Stimulated activated CD8-positive, alpha-beta memory T cell treated with anti-CD3 and anti-CD28 coated beads, Interleukin-12 subunit alpha, Interleukin-12 subunit beta, amount 100 ng/mL, for 24 hours (primary cell): Measurements from ENCODE around the gene STX16.

ENCODE experiments used
- DNase-seq: peaks from one replicate; pipeline ENCODE4 v3.0.0-alpha.2; 2020; ENCODE audit errors: extremely low read depth

Gene STX16

DNA sequence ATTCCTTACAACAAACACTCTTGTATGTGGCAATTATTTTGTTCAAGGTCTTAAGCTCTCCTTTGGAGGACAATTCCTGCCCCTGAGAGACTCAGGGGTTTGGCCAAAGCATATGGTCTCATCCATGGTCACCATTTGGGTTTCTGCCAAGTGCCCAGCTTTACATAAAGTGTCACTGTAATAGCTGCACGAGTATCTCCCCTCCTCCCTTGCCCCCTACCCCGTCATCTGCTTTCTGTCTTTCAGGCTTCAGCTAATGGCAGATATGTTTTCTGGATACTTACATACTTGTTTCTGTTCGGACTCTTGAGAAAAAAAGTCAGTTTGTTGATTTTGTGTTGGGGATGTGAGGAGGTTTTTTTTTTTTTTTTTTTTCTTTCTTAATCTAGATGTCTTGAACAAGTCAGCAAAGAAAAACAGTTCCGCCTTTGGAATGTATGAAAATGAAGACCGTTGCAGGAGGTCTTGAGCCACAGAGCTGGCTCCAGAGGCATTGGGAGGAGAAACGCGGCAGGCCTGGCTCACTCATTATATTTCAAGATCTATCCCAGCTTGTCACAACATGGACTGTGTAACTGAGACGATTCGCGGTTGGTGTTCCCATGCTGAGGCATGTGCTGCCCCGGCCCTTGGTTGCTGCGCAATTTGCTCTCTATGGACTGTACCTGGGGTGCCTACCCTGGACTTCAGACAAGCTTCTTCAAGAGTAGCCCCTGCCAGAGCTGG lies 32.6 kb upstream of the STX16 start:
- DNase-seq, result no peak

DNA sequence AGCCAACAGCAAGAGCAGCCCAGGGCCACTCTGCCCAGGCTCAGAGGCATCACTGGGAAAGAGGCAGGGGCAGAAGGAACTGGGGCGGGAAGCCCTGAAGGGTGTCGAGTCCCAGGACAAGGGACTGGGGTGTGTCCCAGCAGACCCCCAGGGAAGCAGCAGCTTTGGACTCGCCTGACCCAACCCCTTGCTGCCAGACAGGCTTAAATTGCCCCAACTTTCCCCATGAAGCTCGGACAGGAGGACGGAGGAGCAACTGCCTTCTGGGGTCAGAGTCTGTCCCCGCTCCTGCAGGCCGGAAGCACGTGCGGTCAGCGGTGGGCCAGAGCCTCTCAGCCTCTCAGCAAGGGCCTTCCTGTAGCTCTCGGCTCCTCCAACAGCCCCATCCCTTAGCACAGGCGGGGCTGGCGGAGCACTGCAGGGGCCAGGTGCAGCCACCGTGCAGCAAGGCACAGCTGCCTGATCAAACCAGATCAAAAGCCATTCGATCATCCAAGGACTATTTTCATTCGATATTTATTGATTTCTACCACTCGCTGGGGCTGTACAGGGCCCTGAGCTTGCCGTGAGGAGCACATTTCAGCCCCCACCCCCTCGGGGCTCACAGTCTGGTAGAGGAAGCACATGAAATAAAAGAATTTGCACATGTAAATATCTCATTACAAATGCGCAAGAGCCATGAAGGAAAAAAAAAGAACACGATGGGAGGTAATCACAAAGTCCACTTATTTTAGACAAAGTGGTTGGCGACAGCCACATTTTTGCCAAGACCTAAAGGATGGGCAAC lies 31.8 kb upstream of the STX16 start:
- DNase-seq, result no peak

DNA sequence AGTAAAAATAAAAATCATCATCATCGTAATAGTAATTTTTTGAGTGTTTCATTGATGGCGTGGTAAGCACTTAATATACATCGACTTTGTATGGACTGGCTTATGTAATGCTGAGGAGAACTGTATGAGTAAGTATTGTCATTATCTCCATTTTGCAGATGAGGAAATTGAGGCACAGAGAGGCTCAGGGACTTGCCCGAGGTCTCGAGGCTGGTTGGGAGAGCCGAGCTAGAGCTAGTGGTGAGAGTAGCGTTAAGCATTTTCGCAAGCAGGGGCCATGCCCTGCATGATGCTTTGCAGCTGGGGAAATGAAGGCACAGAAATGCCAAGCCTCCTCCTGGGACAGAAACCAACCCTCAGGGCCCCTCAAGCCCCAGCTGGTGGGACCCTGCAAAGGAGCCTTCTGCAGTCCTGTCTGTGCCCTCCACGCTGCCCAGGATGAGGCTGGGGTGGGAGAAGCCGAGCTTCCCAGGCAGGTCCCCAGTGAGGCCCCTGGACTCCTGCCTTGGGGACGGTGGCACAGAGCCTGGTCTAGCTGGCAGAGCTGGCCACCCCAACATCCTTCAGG lies 31.1 kb upstream of the STX16 start:
- no peak for DNase-seq

DNA sequence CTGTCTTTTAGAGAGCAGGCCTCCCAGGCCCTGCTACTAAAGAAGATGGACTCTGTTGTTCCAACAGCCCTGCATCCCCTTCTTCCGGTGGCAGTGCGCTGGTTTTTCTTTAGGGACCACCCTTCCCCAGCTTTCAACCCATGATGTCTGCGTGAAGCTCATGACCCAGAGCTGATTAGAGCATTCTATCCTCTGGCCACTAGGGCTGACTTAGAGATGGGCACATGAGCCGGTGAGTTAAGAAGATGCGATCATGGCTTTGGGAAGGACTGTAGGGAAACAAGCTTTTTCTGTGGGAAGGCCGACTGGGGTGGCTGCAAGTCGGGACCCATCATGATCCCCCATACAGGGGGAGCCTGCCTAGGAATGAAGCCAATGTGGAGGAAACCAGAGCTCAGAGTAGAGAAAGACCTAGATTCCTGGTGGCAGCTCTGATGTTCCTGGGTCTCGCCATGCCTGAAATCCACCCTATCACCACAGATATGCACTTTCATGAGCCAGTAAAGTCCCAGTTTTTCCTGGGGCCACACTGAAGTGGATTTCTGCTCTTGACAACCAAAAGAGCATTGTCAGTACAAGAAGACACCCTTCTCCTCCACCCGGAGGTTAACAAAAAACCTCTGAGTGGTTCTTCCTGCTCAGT lies 29.1 kb upstream of the STX16 start:
- DNase-seq, result no peak

DNA sequence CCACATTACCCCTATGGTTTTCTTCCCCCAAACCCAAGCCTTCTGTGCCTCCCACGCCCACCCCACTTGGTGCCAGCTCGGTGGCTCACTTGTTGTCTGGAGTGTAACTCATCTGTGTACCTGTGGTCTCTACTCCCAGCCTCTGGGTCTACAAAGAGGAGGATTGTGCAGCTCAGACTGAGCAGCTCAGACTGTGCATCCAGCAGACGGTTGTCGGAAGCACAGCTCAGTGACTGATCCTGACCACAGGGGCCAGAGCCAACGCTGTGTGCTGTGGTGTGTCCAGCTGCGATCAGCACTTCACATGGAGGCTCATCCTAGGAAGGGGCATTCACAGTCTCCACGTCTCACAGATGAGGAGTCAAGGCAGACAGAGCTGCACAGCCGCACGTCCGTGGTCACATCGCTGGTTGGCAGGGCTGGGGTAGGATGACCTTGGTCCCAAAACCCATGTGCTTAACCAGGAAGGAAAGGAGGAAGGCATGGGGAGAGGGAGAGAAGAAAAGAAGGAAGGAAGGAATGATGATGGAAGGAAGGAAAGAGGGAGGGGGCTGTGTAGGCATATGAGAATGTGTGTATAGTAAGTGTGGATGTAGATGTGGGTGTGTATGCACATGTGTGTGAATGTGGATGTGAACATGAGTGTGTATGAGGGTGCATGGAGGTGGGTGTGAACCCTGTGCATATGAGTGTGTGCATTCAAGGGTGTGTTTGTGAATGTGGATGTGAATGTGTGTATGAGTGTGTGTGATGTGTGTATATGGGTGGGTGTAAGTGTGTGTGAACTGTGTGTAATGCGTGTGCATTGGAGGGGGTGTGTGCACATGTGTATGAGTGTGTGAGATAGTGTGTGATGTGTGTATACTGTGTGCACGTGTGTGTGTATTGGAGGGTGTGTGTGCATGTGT lies 28.2 kb upstream of the STX16 start:
- DNase-seq, result no peak

GRCh38 chr20:58623579-58624473 lies 27.3 kb upstream of the STX16 start:
- no peak for DNase-seq

- DNase-seq, result no peak
Observed at GRCh38 chr20:58624687-58625086, 26.4 kb upstream of the STX16 start.

DNA sequence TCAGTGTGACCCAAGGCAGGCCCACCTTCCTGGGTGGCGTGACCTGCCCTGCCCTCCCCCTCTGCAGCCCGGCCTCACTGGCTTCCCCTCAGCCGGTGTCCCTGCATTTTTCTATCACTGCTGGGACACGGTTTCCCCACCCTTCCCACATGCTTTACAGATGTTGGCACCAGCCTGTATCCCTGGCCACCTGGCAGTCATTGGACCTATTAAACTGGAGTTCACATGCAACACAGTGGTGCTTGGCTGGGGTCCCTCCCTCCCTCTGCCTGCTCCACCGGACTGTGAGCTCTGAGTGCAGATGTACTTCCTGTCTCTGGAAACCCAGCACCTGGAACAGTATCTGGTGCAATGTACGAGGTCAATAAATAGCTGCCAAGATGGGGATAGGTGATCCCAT lies 25.5 kb upstream of the STX16 start:
- no peak for DNase-seq

DNA sequence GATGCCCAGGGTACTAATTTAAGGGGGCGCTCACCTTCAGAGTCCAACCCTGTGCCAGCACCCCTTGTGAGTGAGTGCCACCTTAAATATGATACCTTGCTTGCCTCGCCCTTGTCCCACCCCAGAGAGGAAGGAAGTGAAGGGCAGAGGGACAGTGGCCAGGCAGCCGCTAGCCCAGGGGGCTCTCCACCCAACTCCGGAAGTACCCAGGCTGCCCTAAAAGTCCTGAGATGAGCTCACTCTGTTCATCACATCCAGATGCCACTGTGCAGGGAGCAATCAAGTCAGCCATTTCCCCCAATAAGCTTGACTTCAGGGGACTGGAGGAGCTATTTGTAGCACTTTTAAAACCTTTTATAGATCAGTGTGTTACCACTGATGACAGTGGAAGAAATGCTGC lies 25.0 kb upstream of the STX16 start:
- no peak for DNase-seq

DNA sequence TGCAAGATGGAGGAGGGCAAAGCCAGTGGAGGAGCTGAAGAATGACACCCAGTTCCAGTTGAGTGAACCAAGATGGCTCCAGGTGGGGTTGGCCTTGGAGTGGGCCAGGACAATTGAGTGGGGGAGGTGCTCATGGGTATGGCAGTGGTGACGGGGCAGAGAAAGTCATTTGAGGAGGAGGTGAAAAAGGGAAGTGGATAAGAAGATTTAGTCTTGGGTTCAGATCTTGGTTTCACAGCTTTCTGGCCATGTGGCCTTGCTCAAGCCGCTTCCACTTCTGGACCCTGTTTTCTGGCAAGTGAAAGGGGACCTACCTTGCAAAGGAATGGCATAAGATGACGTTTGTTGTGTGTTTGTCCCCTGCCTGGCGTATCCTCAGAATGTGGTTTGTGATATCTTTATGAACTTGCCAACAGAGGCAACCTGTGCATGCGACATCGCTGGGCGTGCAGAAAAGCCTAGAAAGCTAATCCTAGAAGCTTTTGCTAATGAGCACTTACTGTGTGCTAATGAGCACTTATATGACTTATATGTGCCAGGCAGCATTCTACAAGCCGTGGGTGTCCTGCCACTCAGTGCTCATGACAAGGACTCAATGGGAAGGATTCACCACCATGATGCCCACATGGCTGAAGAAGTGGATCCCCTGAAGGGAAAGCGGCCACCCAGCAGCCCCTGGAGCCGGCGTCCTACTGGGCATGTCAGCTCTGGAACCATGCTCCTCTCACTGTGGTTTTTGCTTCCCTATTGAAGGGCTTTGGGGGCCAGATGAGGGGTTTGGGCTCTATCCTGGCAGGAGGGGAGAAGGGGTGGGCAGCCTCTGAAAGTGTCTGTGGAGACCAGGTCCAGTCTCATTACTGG lies 23.6 kb upstream of the STX16 start:
- DNase-seq, result no peak

DNA sequence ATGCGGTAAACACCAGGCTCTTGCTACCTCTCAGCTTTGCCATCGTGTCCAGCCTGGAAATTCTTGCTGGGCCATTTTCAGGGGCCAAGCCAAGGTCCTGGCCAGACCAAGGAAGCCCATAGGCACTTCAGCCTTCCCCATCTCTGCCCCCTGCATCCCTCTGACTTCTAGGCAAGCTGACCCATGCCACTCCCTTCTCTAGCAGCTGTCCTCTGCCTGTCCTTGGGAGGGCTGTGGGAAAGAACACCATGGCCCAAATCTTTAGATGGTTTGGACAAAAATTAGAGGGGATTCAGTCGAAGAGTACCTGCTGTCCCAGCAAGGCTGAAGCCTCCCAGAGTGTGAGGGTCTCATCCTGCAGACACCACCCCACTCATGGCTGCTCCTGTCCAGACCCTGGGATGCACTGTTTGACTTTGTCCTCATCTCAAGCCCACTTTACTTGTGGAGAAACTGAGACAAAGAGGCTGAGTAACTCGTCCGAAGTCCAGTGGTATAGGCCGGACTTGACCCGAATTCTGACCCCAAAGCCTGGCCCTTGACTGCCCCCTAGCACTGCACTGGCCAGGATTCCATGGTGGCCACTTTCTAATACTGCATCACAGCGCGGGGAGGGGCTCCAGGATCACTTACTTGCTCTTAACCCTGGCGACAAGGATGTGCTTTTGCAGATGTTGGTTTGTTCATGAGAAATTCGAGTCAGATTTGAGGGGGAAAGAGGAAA lies 22.4 kb upstream of the STX16 start:
- DNase-seq, result no peak

DNA sequence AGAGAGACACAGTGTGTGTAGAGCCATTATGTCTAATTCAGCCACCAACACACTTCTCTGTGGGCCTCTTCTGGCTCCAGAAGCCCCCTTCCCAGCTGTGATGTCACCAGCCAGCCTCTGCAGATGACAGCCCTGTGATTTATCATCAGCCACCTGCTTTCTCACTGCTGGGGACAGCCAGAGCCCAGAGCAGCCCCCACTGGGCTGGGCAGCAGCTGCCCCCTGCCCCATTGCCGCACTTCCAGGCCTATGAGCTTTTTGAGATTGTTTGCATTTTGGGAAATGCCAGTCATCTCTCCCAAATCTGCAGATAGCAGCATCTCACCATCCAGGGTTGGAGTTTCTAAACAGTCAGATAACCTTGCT lies 21.9 kb upstream of the STX16 start:
- no peak for DNase-seq

DNA sequence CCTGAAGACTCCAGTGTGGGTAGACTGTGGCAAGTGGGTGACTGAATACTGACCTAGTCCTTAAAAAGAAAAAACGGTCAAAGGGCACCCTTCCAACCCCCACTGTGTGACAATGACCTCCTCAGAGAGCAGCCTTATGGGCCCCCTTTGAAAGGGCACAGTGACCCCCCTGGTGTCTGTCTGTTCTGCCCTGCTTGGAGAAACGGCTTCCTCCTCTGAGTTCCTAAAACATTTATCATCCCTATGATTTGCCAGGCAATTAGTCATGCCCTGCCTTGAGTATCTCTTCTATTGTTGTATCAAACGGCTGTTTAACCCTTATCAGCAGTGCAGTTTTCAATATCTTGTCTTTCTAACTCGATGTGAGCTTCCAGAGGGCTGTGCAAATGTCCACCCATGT lies 21.0 kb upstream of the STX16 start:
- DNase-seq, result no peak

DNA sequence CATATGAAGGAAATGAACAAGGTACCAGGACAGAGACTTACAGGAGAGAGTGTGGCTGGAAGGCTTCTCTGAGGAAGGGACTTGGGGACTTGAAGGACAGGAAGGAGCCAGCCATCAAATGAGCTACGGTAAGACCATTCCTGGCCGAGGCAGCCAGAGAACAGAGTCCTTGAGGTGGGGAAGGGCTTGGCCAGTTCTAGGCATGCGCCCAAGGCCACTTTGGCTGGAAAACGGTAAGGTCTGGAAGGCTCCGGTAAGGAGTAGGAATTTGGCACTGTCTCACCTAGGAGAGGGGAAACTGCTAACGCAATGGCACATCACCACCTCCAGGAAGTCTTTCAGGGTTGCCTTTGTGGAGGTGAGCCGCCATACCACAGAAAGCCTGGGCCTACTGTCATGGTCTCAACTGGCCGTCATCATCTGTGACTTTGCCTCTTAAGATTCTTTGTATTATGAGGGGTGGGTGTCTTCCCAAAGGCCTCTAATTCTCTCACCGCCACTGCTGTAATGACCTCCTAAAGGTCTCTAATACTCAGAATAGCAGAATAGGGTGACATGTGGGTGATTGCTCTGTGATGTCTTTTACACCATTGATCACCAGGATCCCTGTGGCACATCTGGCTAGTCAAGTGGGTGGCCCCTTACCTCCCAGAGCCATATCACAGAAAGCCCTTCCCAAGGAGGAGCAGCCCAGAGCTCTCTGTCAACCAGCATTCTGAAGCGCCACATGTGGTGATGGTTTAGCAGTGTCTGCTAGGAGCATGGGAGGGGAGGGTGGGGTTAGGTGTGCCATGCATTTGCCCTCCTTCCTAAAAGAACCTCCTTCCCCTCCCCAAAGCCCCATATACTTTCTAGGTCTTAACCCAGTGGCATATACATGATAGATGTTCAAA lies 17.7 kb upstream of the STX16 start:
- DNase-seq, result no peak

DNA sequence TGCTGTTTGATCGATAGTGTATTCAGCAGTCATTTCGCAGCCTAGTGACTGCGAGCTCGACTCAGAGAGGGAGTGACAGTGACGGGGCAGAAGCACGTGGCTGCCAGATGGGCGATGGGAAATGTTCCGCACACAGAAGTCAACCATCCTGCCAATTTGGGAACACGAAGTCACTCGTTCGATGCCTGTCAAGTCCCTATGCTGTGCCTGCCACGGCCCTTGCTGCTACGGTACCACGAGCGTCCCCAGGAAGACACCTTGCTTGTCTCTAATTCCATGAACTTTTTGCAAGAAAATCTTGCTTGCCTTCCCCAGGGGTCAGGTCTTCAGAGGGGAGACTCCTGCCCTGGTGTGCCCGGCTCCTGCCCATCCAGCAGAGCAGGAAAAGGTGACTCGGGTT lies 17.0 kb upstream of the STX16 start:
- no peak for DNase-seq

DNA sequence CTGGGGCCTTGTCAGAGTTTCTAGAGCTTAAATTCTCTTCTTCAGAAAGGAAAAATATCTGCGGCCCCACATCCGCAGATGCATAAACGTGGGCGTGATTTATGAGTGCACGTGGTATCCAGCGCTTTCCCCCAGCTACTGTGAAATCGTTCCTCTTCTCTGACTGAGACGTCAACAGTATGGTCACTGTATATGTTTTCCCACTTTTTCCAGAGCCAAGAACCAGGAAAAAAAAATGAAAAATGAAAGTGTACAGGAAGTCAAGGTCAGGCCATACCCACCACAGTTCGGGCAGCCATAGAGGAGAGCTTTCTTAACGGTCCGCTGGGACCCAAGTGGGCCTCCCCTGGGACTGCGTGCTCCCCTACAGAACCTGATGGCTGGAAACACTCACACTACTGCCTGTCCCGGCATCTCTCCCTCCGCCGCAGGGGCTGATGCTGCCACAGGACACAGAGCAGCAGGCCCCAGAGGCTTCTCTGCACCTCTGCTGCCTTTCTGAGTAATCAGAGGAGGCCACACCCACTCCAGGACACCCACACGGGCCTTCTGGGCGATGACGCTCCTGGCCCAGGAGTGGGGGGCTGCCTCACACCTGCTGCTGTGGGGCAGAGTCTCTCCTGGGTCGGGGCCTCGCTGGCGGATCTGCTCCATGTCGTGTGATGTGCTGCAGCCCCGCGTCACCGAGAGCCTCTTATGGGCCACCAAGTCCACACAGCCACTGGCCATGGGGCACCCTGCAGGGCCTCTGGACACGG lies 16.4 kb upstream of the STX16 start:
- DNase-seq, result no peak

DNA sequence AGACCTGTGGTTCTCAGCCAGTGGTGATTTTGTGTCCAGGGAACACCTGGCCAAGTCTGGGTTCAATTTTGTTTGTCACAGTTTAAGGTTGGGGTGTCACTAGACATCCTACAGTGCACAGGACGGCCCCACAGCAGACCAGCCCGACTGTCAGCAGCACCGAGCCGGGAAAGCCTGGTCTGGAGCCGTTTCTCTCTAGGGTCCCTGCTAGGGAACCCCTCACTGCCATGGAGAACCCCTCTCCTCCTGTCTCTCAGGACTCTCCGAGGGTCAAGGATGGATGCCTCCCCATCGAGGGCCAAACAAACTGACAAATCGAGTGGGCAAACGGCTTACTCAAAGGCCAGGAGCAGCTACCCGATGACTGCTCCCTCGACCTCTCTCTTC lies 15.8 kb upstream of the STX16 start:
- no peak for DNase-seq
